Measurements from ENCODE around the gene TMEM270.

The TMEM270 gene

GRCh38 chr7:73908123-73908611, 47.2 kb downstream of the TMEM270 start:
- DNase-seq (ENCODE audit: low spot score), result no peak

- no peak for DNase-seq (ENCODE audit: low spot score)
These were observed 48.3 kb downstream of the TMEM270 start for GRCh38 chr7:73909051-73909941.

- no peak for DNase-seq (ENCODE audit: low spot score)
These were observed 49.0 kb downstream of the TMEM270 start for GRCh38 chr7:73909996-73910395.

- DNase-seq (ENCODE audit: low spot score), result no peak
These were observed 51.3 kb downstream of the TMEM270 start for GRCh38 chr7:73912223-73912622.

All from COLO829 (cell line).